ENCODE results near the gene ORAI2.
"Not testable (repeated sequence)": the region's sequence is repeated elsewhere in the genome, so short reads cannot be mapped to it uniquely, and the experiment has no call there.

DNA sequence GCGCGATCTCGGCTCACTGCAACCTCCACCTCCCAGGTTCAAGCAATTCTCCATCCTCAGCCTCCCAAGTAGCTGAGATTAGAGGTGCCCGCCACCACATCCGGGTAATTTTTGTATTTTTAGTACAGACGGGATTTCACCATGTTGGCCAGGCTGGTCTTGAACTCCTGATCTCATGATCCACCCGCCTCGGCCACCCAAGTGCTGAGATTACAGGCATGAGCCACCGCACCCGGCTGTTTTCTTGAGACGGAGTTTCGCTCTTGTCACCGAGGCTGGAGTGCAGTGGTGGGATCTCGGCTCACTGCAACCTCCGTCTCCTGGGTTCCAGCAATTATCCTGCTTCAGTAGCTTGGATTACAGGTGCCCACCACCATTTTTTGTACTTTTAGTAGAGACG is 64.9 kb downstream of the ORAI2 start:
- not testable (repeated sequence) for TF ChIP-seq POLR2A, POLR2AphosphoS5, TAF1, SPI1 (IDR thresholded peaks at IDR 0.05; ENCODE audit: low read depth, low read length)

Measured in GM12891 (cell line).